Fibroblast of skin of back (primary cell): ENCODE measurements around the gene PLXNC1.

ENCODE experiments used
- DNase-seq: peaks from one replicate; pipeline ENCODE4 v3.0.0-alpha.2; 2013

The PLXNC1 gene

GRCh38 chr12:94182986-94183707 lies 34.8 kb downstream of the PLXNC1 start:
- DNase-seq = peak; percentile 51

- DNase-seq = no peak
Observed at GRCh38 chr12:94183708-94184379, 35.5 kb downstream of the PLXNC1 start.

DNA sequence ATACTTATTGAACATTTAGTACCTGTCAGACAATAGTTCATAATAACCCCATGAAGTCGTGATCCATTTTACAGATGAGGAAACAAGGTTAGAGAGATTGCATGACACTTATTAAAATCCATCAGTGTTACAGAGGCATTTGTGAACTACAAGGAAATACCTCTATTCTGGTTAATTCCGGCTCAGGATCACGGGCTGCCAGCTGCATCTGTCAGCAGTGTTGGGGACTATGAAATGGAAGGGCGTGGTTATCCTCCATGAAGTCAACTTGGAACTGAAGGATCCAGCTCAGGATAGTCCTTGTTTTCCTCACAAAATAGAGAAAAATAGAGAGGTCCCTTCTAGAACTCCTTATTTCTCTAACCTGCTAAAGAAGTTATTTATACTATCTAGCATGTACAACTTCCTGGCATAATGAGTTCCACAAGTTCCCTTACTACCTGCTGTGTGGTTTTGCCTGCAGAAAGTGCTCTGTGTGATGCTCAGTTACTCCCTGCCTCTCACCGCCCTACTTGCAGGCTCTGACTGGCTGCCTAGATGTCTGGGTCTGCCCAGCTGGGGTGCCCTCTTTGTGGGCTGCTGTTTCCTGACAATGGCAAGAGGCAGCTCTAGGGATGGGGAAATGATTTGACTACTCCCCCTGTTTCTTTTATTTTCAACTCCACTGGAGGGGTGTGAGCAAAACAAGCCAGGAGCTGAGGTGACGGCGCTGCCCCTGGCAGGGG lies 36.8 kb downstream of the PLXNC1 start:
- no peak for DNase-seq

DNA sequence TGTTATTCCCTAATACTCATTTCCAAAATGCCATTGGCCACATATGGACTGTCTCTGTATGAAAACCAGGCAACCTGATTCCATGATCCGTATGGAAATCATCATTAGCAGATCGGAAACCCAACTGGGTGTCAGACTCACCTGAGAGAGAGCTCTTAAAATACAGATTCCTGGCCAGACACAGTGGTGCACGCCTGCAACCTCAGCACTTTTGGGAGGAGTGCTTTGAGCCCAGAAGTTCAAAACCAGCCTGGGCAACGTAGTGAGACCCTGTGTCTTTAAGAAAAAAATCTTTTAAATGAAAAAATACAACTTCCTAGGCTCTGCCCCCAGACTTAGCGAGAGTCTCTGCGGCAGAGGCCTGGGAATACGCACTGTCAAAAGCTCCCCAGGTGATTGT lies 37.4 kb downstream of the PLXNC1 start:
- DNase-seq = no peak

DNA sequence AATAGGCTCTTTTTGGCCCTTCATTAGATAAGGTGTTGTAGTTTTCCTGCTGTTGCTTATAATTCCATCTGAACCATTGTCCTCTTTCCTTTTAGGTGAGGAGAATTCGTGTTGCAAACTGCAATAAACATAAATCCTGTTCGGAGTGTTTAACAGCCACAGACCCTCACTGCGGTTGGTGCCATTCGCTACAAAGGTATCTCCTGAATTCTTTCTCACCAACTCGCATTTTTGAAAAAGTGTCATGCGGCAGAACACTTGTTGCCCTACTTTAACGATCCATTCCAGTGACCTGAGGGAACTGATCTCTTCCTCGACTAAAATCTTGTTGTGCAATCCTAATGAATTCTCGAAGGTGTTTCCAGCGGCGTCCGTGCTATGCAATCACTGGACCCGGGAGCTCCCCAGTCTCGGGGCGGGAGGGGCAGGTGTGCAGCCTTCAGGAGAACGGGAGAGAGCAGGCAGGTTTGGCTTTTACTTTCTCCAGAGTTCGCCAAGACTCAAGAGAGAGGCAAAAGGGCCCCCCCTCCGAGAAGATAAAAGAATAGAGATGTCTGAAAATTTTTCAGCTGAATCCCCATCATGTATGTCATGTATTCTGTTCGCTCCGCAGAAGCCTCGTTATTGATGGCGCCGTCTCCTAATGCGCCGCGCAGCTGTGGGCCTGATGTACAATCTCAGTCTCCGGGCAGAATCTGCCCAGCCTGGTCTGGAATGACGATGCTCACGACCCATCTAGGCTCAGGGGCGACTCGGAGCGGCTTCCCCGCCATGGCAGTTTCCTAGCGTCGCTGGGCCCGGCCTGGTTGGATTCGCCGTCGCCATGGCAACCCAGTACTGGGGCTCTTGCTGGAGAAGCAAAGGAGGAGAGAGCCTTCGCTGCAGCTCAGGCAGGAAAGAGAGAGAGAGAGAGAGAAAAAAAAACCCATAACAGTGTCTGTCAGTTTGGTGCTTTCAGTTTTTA lies 38.2 kb downstream of the PLXNC1 start:
- DNase-seq = peak; percentile 65

DNA sequence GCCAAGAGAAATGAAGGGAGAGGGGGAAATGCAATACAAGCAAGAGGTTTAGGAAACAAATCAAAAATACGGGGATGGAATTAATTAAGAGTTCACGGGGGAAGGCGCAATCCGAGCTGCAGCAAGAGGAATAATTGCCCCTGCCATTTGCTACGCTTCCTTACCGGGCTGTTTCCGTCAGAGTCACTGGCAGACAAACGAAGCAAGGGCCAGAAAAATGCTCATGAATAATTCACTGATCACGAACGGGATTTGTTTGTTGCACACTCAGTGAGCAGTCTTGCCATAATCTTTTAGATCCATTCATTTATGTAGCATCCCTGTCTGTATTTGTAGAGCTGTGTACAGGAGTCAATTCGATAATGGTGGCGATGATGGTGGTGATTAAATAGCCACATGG lies 39.0 kb downstream of the PLXNC1 start:
- no peak for DNase-seq

- no peak for DNase-seq
Observed at GRCh38 chr12:94190623-94191022, 42.2 kb downstream of the PLXNC1 start.

- no peak for DNase-seq
Observed at GRCh38 chr12:94191023-94191422, 42.6 kb downstream of the PLXNC1 start.

- no peak for DNase-seq
Observed at GRCh38 chr12:94191811-94192210, 43.4 kb downstream of the PLXNC1 start.

DNA sequence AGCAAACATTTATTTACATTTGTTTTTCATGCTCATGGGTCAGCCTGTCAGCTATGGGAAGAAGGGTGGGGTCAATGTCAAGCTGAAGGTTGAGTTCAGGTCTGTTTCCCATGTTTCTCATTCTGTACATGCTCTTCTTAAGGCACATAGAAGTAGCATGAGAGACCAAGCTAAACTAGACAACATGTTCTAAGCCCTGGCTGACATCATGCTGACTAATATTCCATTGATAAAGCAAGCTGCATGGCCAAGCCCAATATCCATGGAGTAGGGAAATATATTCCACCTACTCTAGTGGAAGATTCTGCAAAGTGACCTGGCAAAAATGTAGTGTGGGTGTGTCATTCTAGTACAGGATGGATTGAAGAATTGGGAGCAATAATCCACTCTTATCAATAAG lies 44.1 kb downstream of the PLXNC1 start:
- no peak for DNase-seq

DNA sequence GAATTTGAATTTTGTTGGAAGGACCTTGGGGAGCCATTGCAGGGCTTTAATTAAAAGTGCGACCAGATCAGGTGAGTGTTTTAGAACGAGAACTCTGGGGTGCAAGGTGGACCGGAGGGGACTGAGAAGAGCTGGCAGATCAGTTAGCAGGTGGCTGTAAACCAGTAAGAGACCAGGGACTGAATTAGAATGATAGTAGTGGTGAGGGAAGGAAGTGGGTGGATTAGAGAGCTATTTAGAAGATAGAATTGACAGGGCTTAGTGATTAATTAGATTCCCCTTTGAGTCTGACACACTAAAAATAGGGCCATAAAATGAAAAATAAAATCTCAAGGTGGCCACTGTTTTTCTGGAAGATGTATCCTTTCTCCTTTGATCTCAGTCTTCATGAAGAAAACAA lies 44.8 kb downstream of the PLXNC1 start:
- no peak for DNase-seq

GRCh38 chr12:94195483-94195882 lies 47.1 kb downstream of the PLXNC1 start:
- no peak for DNase-seq

- no peak for DNase-seq
Observed at GRCh38 chr12:94198469-94198868, 50.1 kb downstream of the PLXNC1 start.

- DNase-seq = no peak
Observed at GRCh38 chr12:94198872-94199271, 50.5 kb downstream of the PLXNC1 start.

DNA sequence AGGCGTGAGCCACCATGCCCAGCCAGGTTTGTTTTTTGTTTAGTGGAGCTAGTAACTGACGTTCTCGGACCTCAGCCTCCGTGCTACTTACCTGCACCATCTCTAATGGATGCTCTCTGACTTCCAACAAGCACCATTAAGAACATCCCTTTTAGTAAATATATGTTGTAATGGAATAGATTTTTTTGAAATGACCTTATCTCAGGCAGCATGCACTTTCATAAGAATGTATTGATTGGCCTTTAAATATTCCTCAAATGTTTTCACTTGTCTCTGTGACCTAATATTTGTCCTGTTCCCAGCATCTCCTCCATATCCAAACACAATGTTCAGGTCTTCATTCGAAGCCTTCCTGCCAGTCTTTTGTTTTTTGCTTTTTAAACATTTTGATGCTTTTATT lies 51.7 kb downstream of the PLXNC1 start:
- no peak for DNase-seq

DNA sequence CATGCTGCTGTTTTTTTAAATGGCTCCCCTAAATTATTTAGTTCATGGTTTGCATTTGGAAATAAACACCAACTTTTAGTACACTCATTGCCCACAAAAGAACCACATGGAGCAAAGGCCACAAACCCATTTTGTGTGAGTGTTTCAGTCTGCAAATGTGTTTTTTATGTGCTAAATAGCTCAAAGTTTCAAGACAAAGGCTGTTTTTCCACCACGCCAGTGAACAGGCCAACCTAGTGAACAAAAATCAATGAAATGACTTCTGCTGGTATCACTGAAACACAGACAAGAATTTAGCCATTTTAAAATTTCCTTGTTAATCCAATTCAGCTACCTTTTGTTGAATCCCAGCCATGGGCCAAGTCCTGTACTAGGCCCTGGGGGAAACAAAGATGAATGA lies 52.3 kb downstream of the PLXNC1 start:
- no peak for DNase-seq

- DNase-seq = no peak
Observed at GRCh38 chr12:94202245-94203180, 54.1 kb downstream of the PLXNC1 start.

GRCh38 chr12:94203181-94203546 lies 54.8 kb downstream of the PLXNC1 start:
- no peak for DNase-seq

DNA sequence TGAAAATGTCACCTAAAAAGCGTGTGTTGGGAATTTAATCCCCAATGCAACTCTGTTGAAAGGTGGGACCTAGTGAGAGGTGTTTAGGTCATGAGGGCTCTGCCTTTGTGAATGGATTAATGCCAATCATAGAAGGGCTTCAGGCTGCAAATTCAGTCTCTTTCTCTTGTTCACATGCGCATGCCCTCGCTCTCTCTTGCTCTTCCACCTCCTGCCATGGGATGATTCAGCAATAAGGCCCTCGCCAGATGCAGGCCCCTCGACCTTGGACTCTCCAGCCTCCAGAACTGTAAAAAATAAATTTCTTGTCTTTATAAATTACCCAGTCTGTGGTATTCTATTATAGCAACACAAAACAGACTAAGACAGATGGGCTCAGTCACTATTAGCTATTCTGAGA lies 55.4 kb downstream of the PLXNC1 start:
- no peak for DNase-seq

- no peak for DNase-seq
Observed at GRCh38 chr12:94204499-94205247, 56.3 kb downstream of the PLXNC1 start.

- DNase-seq = no peak
Observed at GRCh38 chr12:94205822-94206221, 57.4 kb downstream of the PLXNC1 start.
